DOHH2 (cell line): ENCODE data around the gene ANKRD9.

Experiments used
- H3F3A ChIP-seq: fragments of 200-600 bp; sonication (generic), shearing (Covaris generic); 2 replicates; pipeline ENCODE4 v1.6.0; 2016; ENCODE audit warnings: antibody characterized with exemption, mild to moderate bottlenecking; ENCODE audit not compliant: control insufficient read depth, insufficient read depth
- H3K27ac ChIP-seq: fragments of 200-600 bp; sonication (generic); 2 replicates; pipeline ENCODE4 v1.5.1; 2014; ENCODE audit warnings: low read depth, mild to moderate bottlenecking, low read length, moderate library complexity
- H3K27me3 ChIP-seq: fragments of 200-600 bp; sonication (generic); 2 replicates; pipeline ENCODE4 v1.6.1; 2014; ENCODE audit warnings: mild to moderate bottlenecking, low read length, mixed read lengths; ENCODE audit not compliant: control insufficient read depth
- H3K36me3 ChIP-seq: fragments of 200-600 bp; sonication (generic); 2 replicates; pipeline ENCODE4 v1.6.1; 2014; ENCODE audit warnings: mild to moderate bottlenecking, low read length, moderate library complexity, mixed read lengths; ENCODE audit not compliant: control insufficient read depth
- H3K4me1 ChIP-seq: fragments of 200-600 bp; sonication (generic); 2 replicates; pipeline ENCODE4 v1.6.1; 2014; ENCODE audit warnings: mild to moderate bottlenecking, low read length, mixed read lengths; ENCODE audit not compliant: control insufficient read depth
- H3K4me2 ChIP-seq: fragments of 200-600 bp; sonication (generic); 2 replicates; pipeline ENCODE4 v1.6.0; 2014; ENCODE audit warnings: mild to moderate bottlenecking, low read length, moderate library complexity
- H3K4me3 ChIP-seq: fragments of 200-600 bp; sonication (generic); 2 replicates; pipeline ENCODE4 v1.5.1; 2014; ENCODE audit warnings: mild to moderate bottlenecking, low read length, mixed read lengths
- H3K79me2 ChIP-seq: fragments of 200-600 bp; sonication (generic); 2 replicates; pipeline ENCODE4 v1.6.1; 2014; ENCODE audit warnings: mild to moderate bottlenecking, low read length, mixed read lengths; ENCODE audit not compliant: control insufficient read depth
- H3K9me2 ChIP-seq: fragments of 200-600 bp; sonication (generic); replicated peaks from 2 replicates; pipeline ENCODE4 v1.6.1; 2014; ENCODE audit warnings: mild to moderate bottlenecking, low read length, mixed read lengths; ENCODE audit not compliant: control insufficient read depth
- H3K9me3 ChIP-seq: fragments of 200-600 bp; sonication (generic); 2 replicates; pipeline ENCODE4 v1.6.1; 2014; ENCODE audit warnings: antibody characterized with exemption, low read length, mixed read lengths; ENCODE audit not compliant: control insufficient read depth, insufficient read depth
- H4K20me1 ChIP-seq: fragments of 200-600 bp; sonication (generic); 2 replicates; pipeline ENCODE4 v1.6.0; 2014; ENCODE audit warnings: low read depth, mild to moderate bottlenecking, antibody characterized with exemption, low read length, moderate library complexity; ENCODE audit not compliant: control insufficient read depth, insufficient read depth
- EZH2phosphoT487 ChIP-seq: fragments of 200-600 bp; sonication (generic); IDR thresholded peaks from 2 replicates; pipeline ENCODE4 v1.6.1; 2017; ENCODE audit warnings: borderline replicate concordance, mild to moderate bottlenecking, antibody characterized with exemption, low read length, moderate library complexity, mixed read lengths
- TF ChIP-seq, protein P1 (sequence below): fragments of 200-600 bp; sonication (generic); IDR thresholded peaks from one replicate; pipeline ENCODE4 v1.5.1; 2014; ENCODE audit warnings: antibody characterized with exemption, mild to moderate bottlenecking, low read depth, low read length; ENCODE audit not compliant: poor library complexity, severe bottlenecking

The ANKRD9 gene

GRCh38 chr14:102548616-102549240 is 39.2 kb upstream of the ANKRD9 start:
- peaks cover 36% of the 10 kb centered on the region for H3K4me1 ChIP-seq
- H3K9me3 ChIP-seq = no peaks in the 10 kb centered on the region

GRCh38 chr14:102545461-102546265 is 36.1 kb upstream of the ANKRD9 start:
- H3F3A ChIP-seq = peaks cover 7% of the 10 kb centered on the region; the same call in 1 of the 2 replicates
- H3K4me1 ChIP-seq = peaks cover 31% of the 10 kb centered on the region
- H4K20me1 ChIP-seq = no peaks in the 10 kb centered on the region
- H3K27me3 ChIP-seq = peaks cover 40% of the 10 kb centered on the region
- no peaks in the 10 kb centered on the region for H3K36me3 ChIP-seq
- no peak overlapping the region for H3K27ac ChIP-seq
- no peaks in the 10 kb centered on the region for H3K9me3 ChIP-seq
- H3K4me2 ChIP-seq = peak overlapping the region; percentile 48; the same call in 1 of the 2 replicates
- TF ChIP-seq, protein P1, sequence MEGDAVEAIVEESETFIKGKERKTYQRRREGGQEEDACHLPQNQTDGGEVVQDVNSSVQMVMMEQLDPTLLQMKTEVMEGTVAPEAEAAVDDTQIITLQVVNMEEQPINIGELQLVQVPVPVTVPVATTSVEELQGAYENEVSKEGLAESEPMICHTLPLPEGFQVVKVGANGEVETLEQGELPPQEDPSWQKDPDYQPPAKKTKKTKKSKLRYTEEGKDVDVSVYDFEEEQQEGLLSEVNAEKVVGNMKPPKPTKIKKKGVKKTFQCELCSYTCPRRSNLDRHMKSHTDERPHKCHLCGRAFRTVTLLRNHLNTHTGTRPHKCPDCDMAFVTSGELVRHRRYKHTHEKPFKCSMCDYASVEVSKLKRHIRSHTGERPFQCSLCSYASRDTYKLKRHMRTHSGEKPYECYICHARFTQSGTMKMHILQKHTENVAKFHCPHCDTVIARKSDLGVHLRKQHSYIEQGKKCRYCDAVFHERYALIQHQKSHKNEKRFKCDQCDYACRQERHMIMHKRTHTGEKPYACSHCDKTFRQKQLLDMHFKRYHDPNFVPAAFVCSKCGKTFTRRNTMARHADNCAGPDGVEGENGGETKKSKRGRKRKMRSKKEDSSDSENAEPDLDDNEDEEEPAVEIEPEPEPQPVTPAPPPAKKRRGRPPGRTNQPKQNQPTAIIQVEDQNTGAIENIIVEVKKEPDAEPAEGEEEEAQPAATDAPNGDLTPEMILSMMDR = no peak
- no peak for TF ChIP-seq EZH2phosphoT487
- no peaks in the 10 kb centered on the region for H3K9me2 ChIP-seq
- H3K79me2 ChIP-seq = no peaks in the 10 kb centered on the region
- peak overlapping the region; percentile 27; the same call in 1 of the 2 replicates for H3K4me3 ChIP-seq

More at GRCh38 chr14:102548616-102549240, 39.2 kb upstream of the ANKRD9 start:
- no peak overlapping the region for H3K4me2 ChIP-seq
- no peaks in the 10 kb centered on the region for H3K79me2 ChIP-seq
- H3K36me3 ChIP-seq = no peaks in the 10 kb centered on the region
- H3K27ac ChIP-seq = no peak overlapping the region
- no peaks in the 10 kb centered on the region for H4K20me1 ChIP-seq
- peaks cover 7% of the 10 kb centered on the region; the same call in 1 of the 2 replicates for H3F3A ChIP-seq
- TF ChIP-seq, protein P1 = no peak
- TF ChIP-seq EZH2phosphoT487 = no peak
- peaks cover 27% of the 10 kb centered on the region for H3K27me3 ChIP-seq
- no peak overlapping the region for H3K4me3 ChIP-seq
- H3K9me2 ChIP-seq = no peaks in the 10 kb centered on the region

DNA sequence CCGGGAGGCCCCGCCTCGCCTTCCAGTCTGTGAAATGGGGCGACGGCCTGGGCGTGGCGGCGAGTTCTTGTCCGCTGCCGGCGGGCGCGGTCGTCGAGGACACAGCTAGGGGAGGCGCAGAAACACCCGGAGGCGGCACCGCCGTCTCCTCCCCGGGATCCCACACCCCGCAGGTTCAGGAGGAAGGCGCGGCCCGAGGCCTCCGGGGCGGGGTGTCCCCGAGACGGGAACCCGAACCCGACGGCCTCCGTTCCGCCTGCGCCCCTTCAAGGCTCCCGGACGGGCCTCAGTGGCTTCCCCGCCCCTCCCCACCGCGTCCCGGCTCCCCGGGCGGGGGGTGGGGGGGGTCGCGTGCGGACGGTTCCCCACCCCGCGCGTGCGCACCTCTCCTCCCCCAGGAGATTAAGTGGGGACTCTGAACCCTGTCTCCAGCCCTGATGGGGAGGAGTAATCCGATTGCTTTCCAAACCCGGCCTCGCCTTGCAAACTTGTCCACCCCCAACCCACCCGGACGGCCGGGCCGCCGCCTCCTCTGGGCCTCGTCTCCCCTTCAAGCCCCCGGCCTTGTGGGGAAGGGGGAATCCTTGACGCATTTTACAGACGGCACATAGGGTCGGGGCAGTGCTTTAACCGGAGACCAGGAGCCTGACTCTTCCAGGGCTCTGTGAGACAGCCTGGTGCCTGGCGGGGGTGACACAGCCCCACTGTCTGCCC is 35.3 kb upstream of the ANKRD9 start:
- no peaks in the 10 kb centered on the region for H3K9me3 ChIP-seq
- H3K27ac ChIP-seq = no peak overlapping the region
- H3K79me2 ChIP-seq = no peaks in the 10 kb centered on the region
- no peaks in the 10 kb centered on the region for H4K20me1 ChIP-seq
- TF ChIP-seq, protein P1 = no peak
- peak; percentile 60; the same call in 1 of the 2 replicates for TF ChIP-seq EZH2phosphoT487
- H3K27me3 ChIP-seq = peaks cover 40% of the 10 kb centered on the region
- peak overlapping the region; percentile 48 for H3K4me2 ChIP-seq
- H3K4me1 ChIP-seq = peaks cover 31% of the 10 kb centered on the region
- no peaks in the 10 kb centered on the region for H3K9me2 ChIP-seq
- H3K36me3 ChIP-seq = no peaks in the 10 kb centered on the region
- peak overlapping the region; percentile 27 for H3K4me3 ChIP-seq
- peaks cover 7% of the 10 kb centered on the region; the same call in 1 of the 2 replicates for H3F3A ChIP-seq
